IPS-18c (cell line): ENCODE data around the gene MAML3.

Source experiments
- H3K4me3 ChIP-seq: 2 replicates; pipeline ENCODE4 v1.7.0; 2013; ENCODE audit warnings: low read depth, mild to moderate bottlenecking, low read length, moderate library complexity; ENCODE audit not compliant: insufficient read depth
- H3K9me3 ChIP-seq: one replicate; pipeline ENCODE4 v1.6.1; 2013; ENCODE audit warnings: mild to moderate bottlenecking, low read length, moderate library complexity; ENCODE audit not compliant: control insufficient read depth, insufficient read depth

The MAML3 gene

DNA sequence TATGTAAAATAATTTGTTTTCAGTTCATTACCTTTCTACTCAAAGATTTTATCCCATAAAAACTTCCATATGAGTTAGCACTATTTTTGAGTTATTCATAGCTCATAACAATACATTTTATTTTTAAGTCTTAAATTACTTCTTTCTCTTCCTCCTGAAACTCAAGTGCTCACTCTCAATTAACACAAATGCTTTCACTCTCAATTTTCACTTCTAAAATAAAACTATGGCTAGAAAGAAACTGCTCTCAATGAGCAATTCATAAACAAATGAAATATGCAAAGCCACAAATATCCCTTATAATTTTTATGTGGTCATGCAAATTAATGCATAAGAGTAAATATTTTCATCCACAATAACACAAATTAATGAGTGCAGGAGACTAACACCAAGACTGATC lies 38.8 kb downstream of the MAML3 start:
- H3K4me3 ChIP-seq, result no peak overlapping the region
- H3K9me3 ChIP-seq, result peaks cover 2% of the 10 kb centered on the region

DNA sequence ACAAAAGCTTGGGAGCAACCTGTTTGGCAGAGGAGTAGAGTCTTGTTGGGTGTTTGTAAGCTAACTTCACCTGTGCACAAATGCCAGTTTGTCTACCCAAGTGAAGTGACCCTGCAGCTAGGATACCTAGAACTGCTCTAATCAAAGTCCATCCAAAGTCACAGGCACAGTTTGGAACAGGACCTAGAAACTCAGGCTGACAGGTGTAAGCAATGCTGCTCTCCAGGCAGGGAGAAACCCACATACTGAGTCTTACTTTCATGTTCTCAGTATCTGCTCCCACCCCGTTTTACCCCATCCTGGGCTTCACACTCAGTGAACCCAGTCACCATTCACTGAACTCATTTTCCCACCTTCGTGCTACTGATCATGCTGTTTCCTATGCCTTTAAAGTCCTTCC lies 40.3 kb downstream of the MAML3 start:
- no peak overlapping the region for H3K4me3 ChIP-seq
- peaks cover 2% of the 10 kb centered on the region for H3K9me3 ChIP-seq

DNA sequence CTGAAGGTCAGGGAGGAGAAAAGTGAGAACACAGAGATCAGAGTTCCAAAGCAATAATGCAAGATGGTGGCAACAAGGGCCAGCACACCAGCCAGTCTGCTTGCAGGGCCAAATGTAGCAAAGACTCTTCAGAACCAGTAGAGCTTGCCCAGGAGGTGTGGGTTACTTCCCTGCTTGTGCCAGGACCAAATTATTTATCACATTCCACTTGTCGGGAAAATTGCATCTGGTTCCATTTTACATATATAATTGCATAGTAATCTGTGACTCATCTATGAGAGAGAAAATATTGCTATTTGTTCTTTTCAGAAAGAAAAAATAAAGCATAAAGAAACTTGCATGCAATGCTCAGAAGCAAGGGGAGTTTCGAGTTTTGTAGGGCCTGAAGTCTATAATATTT lies 41.4 kb downstream of the MAML3 start:
- Histone ChIP-seq H3K4me3 (no peak overlapping the region), H3K9me3 (no peaks in the 10 kb centered on the region)

DNA sequence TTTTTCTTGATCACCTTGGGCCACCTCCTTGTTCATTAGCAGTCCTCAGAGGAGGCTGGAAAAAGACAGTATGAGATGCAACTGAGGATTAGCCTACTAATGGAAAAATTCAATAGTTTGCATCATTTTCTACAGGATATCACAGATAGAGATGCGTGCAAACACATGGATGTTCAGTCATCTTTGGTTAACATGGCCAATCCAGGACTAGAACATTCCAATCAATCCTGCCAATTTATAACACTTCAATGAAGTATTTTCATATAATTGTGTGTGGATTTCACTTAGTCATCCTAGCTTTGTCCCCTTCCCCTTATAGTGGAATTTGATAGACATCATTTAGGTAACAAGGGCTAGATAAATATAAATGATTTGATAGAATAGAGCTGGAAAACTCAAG lies 42.7 kb downstream of the MAML3 start:
- H3K9me3 ChIP-seq, result no peaks in the 10 kb centered on the region
- no peak overlapping the region for H3K4me3 ChIP-seq

DNA sequence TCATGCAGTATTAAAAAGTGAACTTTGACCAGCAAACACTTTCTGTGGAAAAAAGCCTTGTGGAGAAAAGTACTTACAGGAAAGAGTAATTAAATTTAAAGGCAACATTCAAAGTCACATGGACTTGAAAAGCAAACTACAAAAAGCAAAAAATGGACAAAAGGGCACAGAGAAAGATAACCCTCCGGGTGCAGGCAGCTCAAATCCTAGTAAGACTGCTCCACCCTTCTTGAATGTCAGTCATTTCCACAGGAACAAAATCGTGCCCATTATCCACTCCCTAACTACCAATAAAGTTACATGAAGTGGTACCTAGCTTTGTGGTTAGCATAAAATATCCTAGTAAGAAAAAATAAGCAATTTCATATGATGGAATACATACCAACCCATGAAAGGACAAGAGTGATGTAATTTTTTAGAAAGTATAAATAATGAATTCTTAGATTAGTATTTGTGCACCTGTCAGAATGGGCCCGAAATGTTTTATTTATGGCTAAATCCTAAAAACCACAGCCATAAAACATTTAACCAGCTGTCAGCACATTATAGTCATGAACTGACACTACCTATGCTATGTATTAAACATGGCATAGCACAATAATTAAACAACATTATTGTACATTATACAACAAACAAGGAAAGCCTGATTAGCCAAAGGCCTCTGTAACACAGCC lies 43.3 kb downstream of the MAML3 start:
- Histone ChIP-seq H3K4me3 (no peak overlapping the region), H3K9me3 (no peaks in the 10 kb centered on the region)

DNA sequence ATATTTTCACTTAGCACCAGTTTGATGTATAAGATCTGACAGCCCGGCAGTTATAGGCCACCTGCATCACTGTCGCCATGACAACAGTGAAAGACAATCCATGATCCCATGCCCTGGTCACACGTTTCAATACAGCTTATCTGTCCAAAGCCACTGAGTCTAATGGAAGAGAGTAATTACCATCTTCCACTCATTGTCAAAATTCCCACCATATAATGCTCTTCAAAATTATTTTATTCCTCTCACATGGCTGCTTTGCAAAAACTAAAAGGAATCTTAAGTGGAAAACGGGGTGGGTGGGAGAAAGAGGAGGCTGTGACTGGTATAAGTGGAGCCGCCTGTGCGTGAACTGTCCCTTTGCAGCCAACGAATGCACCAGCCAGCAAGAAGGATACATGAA lies 44.2 kb downstream of the MAML3 start:
- Histone ChIP-seq H3K9me3 (no peaks in the 10 kb centered on the region), H3K4me3 (no peak overlapping the region)

DNA sequence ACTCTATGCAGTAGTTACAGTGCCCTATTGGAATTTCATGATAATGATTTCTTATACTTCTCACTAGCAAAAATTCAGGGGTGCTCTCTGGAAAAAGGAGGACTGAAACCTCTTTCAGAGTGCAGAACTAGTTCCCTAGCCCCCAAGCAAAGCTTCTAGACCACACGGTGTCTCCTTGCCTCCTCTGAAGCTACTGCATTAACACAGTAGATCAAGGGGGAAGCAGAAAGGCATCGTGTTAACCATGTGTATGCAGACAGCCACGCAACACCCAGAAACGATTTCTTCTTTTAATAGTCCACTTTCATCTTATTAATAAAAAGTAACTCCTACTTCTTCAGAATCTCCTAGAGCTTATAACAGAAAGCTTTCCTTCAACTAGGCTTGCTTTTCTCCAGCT lies 44.7 kb downstream of the MAML3 start:
- no peak overlapping the region for H3K4me3 ChIP-seq
- H3K9me3 ChIP-seq, result no peaks in the 10 kb centered on the region

DNA sequence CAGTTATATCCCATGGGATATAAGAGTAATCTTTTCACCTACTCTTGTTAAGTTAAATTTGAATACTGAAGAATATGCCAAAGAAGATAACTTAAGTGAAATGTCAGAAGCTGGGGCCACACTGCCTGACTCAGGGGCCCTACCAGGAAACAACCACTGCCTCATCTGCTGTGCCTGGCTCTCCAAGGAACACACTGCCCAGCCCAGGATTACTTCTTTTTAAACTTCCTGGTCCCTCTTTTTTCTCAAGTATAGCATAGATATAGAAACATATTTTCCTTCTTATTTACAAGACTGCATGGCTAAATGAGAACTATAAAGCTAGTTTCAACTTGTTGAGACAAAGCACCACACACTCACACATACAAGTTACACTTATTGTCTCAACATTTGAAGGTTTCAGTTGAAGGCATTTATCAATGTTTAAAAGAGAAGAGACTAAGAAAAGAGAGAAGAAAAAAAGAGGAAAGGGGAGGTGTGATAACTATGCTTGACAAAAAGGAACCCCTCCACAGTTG lies 45.2 kb downstream of the MAML3 start:
- Histone ChIP-seq H3K4me3 (no peak overlapping the region), H3K9me3 (no peaks in the 10 kb centered on the region)

DNA sequence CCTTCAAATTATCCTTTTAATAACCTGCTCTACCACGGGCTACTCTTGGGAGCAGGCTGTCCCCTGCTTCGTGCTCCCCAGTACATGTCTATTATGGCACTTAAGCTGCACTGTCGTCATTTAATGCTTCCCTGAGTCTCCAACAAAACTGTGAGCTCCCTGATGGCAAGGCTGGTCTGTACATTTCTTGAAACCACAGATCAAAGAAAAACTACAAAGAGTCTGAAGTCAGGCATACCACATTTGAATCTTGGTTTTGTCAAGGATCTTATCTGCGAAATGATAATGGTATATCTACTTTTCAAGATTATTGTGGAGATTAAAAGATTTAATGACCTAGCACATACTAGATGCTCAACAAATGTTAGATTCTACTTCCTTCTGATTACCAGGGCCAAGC lies 45.7 kb downstream of the MAML3 start:
- no peak overlapping the region for H3K4me3 ChIP-seq
- no peaks in the 10 kb centered on the region for H3K9me3 ChIP-seq

DNA sequence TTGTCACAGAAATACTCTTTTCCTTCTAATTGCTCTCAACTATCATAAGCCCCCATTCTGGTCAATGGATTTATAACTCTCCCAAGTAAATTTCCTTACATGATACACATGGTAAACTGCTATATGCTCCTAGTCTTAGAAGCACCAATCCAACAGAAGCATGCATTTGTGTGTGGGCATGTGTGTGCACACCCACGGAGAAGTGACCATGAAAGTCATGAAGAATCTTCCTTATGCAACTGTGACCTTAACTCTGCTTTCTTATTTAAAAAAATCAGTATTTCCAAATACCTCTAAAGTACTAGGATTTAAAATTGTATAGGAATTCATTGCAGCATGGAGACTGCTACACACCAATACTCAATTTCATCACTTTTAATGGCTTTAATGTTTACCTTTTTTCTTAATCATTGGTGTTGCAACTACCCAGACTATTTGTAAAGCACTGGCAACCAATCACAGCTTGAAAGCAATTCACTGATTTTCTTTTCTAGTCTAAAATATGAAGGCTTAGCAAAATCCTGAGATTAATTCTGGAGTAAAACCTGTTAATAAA lies 47.6 kb downstream of the MAML3 start:
- Histone ChIP-seq H3K4me3 (no peak overlapping the region), H3K9me3 (no peaks in the 10 kb centered on the region)

DNA sequence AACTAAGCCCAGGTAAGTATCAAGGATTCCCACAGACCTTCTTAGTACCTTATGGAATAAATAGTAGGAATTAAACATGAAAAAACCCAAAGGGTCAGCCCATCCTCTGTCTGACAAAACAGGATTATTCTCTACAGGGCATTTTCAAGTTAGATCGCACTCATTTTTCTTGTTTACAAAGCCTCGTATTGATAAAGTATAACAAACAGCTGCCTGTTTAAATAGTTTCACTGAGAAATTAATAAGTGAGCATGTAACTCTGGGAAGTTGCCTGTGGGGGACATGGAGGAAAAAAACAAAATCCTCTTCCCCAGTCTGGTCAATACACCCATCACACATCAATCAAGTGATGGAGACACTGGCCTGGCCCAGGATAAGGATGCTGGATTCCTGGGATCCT lies 48.5 kb downstream of the MAML3 start:
- Histone ChIP-seq H3K9me3 (no peaks in the 10 kb centered on the region), H3K4me3 (no peak overlapping the region)

DNA sequence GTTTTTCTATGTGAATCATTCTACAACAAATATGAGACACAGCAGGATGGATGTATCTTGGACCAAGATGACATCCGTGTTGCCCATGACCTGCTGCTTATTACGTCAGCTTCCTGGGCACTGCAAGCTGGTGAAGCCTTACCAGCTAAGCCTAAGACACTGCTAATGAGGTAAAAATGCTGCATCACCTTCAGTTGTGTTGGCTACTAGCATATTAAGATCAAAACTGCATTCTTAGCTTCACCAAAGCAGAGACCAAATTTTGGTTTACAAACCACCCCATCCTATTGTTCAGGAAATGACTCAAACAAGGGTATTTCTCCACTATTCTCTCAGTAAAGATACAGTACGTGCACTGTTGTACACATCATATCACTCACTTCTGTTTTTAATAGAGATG lies 50.3 kb downstream of the MAML3 start:
- Histone ChIP-seq H3K9me3 (no peaks in the 10 kb centered on the region), H3K4me3 (no peak overlapping the region)

DNA sequence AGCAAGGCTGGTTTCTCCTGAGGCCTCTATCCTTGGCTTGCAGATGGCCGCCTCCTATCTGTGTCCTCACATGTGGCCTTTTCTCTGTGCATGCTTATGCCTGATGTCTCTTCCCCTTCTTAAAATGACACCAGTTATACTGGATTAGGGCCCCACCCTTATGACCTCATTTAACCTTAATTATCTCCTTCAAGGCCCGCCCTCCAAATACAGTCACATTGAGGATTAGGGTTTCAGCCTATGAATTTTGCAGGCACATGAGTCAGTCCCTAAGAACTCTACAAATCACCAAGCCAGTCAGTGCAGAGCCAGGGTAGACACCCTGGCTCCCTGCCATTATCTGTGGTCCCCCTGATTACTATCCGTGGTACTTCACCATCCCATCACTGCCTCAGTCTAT lies 51.6 kb downstream of the MAML3 start:
- no peaks in the 10 kb centered on the region for H3K9me3 ChIP-seq
- no peak overlapping the region for H3K4me3 ChIP-seq

DNA sequence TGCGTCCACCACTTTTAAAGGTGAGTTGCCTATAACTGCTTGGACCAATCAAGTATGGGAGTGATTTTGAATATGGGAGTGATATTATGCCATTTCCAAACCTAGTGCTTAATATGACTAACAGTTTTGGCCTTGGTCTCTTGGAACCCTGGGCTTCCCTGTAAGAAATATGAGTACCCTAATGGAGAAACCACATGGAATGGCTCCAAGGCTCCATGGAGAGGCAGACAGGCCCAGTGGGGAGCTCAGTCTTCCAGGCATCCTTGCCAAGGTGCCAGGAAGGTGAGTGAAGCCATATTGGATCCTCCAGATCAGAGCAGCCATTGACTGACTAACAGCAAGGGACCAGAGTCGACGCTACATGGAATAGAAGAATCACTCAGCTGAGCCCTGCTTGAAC lies 53.2 kb downstream of the MAML3 start:
- Histone ChIP-seq H3K9me3 (no peaks in the 10 kb centered on the region), H3K4me3 (no peak overlapping the region)

DNA sequence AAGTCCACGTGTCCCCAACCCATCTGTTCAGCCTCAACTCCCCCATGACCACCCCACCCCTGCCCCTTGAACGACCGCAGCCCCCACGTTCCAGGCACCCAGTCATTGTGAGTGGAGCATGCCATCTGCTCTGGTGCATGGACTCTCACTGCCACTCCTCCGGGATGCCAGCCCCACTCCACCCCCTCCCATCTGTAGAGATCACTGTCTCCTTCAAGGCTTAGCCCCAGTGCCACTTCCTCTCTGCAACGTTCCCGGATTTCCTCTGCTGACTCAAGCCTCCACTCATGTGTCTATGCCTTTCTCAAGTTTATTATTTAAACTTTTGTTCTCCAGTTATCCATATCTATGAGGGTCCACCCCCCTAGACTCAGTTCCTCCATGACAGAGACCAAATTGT lies 54.0 kb downstream of the MAML3 start:
- Histone ChIP-seq H3K9me3 (no peaks in the 10 kb centered on the region), H3K4me3 (no peak overlapping the region)

DNA sequence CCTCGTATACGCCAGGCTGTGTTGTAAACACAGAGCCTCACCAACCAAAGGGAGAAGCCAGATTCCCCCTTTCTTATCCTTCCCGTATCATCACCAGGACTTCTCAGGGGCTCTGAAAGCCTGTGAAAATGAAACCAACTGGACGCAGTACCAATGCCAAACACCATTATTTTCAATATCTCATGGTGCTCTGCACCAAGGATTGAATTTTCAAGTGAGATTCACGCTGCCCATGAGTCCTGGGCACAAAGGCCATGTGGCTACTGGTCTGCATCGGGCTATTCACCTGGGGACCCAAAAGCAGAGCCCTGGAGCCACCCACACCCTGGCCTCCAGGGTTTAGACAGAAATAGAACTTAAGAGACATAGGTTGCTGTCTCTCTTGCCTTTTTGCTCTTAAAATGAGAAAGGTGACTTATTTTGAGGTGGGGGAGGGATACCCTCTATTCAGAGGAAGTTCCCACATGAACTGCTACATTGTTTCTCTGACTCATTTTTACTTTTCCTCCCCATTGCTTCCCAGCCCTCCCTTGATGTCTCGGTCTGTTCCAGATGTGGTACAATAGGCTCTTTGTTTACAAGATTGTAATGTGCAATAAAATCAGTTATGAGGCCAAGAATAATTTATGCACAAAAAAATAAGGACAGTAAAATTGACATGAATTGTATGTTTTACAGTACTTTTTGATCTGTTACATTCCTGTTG lies 55.4 kb downstream of the MAML3 start:
- H3K9me3 ChIP-seq, result no peaks in the 10 kb centered on the region
- no peak overlapping the region for H3K4me3 ChIP-seq

DNA sequence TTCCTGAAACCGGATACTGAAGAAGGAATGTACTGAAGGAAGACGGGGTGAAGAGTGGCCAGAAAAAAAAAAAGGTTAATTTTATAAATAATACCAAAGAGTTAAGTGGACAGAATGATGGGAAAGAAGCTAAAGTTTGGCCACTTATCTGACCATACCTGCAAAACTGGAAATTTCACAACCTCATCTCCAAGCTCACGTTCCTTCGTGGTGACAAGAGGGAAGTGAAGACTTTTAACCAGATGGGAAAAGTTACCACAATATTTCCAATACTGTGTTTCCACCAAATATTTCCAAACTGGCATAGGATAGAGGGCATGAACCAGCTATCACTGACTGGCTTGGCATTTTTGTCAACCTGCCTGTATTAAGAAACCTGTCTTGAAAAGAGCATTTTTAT lies 56.4 kb downstream of the MAML3 start:
- no peak overlapping the region for H3K4me3 ChIP-seq

DNA sequence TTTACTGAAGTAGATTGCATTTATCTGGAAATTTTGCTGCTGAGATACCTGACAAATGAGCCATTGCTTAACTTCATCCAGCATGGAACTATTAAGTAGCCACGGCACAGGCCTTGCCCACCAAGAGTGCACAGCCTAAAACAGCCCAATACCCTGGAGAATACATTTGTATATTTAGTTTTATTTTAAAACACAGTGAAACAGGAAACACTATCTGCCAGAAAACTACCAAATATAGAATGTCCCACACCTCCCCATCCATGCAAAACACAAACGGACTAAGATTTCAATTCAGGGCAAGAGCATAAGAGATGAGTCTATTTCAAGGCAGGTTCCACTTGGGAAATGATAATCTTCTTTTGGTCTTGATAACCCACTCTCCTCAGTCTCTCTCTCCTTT lies 57.1 kb downstream of the MAML3 start:
- Histone ChIP-seq H3K9me3 (no peaks in the 10 kb centered on the region), H3K4me3 (no peak overlapping the region)

More for the DNA sequence above, 56.4 kb downstream of the MAML3 start:
- no peaks in the 10 kb centered on the region for H3K9me3 ChIP-seq
